ENCODE results near the gene CFAP77.

The CFAP77 gene

DNA sequence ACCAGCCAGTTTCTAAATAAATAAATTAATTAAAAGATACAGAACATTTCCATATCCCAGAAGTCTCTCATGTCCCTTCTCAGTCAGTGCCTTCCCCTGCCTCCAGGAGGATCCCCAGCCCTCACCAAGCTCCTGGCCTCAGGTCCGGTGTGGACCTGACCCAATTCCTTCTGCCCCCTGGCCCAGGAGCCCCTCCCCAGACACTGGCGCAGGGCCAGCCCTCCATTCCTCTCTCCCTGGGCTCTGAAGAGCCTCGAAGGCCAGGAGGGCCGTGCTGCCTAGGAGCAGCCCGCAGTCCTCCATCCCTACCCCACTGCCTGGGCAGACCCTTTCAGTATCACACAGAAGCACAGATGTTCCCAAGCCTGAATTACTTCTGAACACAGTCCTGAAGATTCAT is 110.6 kb downstream of the CFAP77 start:
- DNase-seq = no peak

DNA sequence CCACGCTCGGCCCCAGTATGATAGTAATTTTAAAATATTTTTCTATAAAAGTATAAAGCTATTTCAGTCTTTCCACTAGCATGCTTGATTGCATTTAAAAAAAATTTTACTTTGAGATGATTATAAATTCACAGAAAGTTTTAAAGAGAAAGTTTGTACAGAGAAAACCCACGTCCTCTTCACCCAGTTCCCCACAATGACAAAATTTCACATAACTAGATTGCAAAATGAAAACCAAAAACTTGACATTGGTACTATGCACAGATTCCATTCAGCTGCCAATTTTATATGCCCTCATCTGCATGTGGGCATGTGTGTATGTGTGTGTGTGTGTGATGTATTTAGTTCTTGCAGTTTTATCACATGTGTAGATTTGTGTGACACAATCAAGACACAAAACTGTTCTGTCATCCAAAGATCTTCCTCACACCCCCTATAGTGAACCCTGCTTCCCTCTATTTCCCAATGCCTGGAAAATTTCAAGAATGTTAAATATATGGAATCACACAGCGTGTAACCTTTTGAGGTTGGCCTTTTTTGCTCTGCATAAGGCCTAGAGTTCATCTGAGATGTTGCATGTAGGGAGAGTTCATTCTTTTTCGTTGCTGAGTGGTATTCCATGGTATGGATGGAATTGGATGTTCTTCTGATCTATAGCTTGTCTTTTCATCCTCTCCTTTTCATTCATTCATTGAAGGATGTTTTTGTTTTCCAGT is 115.5 kb downstream of the CFAP77 start:
- no peak for DNase-seq

DNA sequence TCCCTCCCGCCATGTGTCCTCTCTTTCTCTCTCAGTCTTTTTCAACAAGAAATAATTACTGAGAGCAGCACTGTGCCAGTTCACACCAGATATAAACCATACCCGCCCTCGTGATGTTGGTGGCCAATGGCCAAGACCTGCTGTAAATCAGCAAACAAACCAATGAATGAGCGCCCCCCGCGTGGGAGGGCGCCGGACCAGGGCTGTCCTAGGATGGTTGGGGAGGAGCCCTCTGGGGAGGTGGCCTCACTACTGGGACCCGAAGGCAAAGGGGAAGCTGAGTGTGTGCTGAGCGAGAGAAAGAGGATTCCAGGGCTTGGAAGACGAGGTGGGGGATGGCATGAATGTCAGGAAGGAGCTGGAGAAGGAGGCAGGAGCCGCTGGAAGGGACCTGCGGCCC is 121.2 kb downstream of the CFAP77 start:
- DNase-seq = no peak

DNA sequence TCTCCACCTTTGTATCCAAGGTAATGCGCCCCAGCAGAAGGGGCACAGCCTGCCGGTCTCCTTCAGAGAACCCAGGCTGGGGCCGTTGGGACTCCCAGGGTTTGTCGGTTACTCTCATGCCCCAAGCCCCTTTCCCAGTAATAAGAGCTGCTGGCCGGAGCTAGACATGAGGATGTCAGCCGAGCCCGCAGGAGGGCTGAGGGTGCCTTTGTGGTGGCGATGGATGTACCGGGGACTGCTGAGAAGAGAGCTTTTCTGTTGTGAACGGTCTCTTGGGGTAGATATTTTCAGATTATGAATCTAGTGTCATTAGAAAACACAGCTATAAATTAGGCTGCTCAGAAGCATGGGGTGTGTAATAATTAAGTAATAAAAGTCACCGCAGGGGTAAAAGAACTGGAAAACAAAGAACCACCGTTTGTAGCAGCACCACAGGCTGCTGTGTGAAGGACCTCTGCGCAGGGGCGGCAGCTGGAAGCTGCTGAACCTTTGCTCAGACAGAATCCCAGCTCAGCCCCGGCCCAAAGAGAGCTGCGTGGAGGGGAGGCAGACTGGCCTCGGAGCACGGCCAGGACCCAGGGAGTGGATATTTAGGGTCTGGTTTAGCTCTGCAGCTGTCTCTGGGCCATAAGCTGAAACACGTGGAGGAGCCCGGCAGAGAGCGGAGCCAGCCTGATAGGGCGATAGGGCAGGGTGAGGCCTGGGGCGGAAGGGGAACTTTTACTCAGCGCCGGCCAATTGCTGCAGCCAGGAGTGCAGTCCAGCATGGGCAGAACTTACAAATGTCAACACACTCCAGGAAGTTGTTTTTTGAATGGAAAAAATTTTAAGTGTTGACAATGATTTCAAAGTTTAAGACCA is 121.9 kb downstream of the CFAP77 start:
- no peak for DNase-seq

DNA sequence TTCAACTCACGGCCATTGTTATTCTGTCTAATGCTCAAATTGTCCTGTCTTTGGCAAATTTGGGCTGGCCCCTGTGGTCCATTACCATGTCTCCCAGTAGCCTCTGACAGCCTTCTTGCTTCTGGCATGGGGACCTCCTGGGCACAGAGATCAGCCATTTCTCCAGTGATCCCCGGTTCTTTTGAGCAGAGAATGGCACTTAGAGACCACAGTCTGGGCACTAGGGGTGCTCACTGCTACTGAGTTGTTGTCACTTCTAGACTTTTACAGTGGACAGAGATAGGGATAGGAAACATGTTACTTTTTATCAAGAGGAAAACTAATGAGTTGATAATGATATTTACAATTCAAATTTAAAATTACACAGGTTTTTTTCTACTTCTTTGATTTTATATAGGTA is 124.8 kb downstream of the CFAP77 start:
- no peak for DNase-seq

DNA sequence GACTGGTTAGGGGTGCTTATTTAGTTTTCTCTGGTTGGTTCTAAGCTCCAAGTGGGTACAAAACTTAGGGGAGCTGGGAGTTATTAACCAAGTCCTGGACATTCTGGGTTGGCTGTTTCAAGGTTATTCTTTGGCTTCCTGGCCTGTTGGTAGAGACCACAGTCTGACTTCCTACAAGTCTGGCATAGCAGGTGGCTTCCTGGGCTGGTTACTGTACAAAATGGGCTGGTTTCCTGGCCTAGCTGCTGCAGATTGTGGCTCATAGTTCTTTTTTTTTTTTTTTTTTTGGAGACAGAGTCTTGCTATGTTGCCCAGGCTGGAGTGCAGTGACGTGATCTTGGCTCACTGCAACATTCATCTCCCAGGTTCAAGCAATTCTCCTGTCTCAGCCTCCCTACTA is 126.1 kb downstream of the CFAP77 start:
- DNase-seq = no peak

DNA sequence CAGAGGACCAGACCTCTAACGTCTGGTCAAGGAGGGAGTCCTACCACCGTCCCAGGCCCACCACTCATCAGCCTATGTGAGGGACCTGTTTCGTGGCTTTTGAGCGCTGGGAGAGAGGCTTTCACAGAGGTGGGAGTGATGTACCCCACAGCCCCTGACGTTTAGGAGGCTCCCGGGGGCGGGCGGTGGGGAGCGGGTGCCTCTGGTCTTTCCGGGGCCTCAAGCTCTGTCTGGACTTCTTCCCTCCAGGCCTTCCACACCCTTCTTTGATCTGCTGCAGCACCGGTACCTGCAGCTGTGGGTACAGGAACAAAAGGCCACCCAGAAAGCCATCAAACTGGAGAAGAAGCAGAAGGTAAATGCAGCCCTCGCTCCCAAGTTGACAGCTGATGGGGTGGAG is 127.3 kb downstream of the CFAP77 start:
- no peak for DNase-seq

DNA sequence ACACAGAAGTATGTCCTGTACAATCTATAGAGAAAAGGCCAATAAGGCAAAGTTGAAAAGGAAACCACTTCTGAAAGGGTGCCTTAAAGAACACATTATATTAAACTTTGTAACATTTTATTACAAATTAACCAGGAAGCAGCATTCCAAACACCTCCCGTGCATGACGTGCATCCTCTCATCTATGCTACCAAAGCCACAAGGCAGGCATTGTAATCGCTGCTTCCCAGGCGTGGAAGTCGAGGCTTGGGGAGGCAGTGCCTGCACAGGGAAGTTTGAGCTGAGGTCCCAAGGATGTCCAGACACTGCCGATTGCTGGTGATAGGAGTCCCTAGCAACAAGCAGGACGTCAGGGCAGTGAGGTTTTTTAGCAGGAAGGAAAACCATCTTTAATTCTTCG is 128.1 kb downstream of the CFAP77 start:
- DNase-seq = no peak

DNA sequence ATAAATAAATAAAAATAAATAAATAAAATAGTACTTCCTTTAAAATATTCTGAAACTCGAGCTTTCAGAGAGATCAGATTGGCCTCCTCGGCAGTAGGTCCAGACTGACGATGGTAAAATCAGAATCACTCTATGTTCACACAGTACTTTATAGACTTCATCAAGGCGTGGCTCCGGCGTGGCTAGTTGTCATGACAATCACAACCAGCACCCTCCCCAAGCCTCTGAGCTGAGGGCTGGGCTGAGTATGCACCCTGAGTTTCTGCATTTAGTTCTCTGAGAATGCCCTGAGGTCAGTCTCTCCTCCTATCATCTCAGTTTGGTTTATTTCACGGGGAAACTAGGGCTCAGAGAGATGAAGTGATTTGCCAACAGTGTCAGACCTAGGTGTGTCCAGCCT is 129.1 kb downstream of the CFAP77 start:
- DNase-seq = no peak

DNA sequence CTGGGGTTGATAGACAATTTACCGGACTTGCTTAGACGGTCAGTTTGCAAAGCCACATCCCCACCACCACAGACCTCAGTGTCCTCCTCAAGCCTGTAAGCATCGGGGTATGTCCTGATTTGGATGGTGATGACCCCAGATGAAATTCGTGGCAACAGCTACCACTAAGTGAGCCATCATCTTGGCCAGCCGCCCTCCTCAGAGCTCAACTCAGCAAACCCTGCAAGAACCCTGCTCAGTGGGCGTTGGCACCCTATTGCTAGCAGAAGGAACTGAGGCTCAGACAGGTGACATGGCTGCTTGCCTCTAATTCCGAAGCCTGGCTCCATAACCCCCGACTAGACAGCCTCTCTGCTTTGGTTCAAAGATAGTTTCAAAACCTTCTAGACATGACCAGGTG is 131.0 kb downstream of the CFAP77 start:
- DNase-seq = no peak

DNA sequence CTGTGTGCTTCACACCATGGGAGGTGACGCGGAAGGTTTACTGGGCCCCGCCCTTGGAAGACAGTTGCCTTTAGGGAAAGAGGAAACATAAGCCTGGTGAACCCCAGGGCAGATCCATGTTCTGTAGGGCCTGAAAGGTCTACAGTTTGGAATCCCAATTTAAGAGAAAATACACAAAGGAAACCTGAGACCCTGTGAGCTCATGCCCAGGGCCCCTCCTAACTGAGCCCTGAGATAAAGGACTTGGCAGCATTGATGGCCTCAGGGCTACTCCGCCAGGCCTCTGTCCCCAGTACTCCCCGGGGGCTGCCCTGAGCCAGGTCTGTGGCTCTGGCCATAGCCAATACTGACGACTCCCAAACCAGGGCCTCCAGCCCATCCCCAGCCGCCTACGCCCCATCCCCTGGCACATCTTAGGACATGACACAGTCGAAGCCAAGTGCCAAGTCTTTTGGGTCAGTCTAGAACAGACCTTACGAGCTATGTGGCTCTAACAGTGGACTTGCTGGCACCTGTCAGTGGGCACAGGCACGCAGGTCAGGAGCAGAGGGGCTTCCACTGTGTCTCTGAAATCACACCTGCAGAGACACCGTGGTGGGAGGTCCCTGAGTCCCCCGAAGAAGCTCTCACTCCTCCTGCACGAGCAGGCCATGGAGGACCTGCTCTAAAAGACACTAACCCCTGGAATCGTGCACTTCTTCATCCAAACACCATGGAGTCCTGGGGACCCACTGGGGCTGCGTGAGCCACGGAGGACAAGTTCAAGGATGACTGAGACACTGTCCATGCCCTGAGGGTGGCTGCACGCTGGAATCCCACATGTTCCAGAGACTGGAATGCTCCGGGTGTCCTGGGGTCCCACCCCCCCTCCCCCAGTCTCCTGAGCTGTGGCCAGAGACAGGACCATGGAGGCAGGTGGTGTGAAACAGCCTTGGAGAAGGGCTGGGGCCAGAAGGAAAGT is 132.1 kb downstream of the CFAP77 start:
- DNase-seq = no peak

DNA sequence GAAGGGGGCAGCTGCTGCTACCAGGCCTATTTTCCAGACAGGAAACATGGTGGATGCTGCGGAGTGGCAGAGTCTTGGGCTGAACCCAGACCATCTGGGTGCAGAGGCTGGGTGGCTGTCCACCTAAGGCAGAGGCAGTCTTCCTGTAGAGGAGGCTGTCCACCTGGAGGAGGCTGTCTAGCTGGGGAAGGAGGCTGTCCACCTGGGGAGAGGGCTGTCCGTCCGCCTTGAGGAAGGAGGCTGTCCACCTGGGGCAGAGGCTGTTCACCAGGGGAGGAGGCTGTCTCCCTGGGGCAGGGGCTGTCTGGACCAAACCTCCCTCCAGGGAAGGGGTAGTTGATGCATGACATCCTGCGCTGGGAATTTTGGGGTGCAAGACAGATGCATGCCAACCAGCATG is 133.2 kb downstream of the CFAP77 start:
- DNase-seq = no peak

DNA sequence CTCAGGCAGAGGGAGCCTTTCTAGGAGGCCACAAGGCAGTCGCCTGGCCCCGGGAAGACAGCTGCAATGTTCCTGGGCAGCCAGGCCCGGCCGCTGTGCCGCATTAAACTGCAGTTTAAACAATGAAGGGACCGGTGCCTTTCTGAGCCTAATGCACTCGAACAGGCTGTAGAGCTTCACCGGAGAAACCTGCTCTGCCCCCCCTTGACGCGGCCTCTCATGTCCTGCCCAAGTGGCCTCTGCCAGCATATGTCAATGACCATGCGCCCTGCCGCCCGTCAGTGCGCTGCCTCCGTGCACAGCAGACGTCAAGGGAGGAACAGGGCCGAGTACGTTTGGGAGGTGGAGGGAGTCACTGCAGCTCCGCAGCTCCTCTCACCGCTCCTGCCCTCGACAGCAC is 133.9 kb downstream of the CFAP77 start:
- DNase-seq = no peak

DNA sequence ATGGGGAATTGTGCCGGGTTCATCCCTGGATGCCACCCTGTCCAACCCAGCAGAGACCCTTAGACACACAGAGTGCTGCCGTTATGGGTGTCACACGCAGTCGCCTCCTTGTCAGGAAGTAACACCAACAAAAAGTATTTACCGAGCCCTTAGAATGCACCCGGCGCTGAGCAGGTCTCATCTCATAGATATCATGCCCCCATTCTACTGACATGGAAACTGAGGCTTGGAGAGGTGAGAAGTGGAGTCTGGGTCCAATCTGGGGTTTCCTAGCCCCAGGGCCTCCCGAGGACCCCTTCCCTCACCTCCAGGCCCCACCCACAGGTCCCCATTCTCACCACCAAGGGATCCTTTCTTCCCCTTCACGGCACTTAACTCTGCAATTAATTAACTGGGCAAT is 135.6 kb downstream of the CFAP77 start:
- DNase-seq = no peak

DNA sequence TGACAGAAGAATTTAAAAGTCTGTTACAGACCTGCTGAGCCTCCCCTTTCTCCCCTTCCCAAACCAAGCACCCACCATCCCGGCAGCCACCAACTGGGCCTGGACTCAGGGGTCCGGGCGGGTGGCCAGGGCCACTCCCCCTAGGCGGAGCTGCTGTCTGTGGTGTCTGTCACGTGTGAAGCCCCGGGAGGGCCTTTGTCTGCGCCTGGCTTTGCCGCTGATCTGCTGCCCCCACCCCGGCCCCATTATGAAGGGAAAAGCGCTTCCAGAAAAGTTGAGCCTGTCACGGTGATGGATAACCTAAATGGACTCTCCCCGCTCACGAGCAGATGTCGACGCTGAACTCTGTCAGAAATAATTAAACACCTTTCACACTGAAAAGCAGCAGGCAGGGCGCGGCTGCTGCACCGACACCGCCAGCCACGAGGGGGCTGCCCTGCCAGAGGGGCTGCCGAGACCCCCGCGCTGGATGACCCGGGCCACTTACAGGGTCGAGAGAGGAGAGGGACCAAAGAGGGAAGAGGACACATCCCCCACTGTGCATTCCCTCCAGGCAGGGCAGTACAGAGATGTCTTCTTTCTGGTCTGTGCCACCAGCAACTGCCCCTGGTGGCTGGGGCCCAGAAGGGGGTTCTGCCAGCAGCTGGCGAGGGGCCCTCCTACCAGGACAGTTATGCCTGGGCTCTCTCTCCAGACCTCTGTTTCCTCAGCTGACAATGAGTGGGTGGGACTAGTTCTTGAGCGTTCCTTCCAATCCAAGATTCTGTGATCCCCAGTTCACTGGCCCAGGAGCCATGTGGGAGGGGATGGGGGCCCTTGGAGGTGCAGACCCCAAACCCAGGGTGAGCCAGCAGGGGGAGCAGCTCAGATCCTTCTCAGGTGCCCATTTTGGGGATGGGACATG is 136.4 kb downstream of the CFAP77 start:
- no peak for DNase-seq

DNA sequence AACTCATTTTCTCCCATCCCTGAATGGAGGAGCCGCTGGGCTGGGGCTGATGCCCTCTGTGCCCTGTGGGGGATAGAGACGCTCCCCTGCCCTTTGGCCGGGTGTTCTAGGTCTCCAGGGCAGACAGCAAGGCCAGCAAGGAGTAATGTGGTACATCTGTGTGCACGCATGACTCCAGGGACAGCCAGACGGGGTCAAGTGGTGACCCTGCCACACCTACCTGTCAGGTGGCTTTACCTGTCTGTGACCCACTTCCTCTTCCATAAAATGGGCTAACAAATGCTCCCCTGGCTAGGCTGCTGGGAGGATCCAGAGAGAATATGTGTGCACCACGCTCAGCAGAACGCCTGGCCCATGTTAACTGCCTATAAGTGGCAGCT is 137.0 kb downstream of the CFAP77 start:
- DNase-seq = no peak

DNA sequence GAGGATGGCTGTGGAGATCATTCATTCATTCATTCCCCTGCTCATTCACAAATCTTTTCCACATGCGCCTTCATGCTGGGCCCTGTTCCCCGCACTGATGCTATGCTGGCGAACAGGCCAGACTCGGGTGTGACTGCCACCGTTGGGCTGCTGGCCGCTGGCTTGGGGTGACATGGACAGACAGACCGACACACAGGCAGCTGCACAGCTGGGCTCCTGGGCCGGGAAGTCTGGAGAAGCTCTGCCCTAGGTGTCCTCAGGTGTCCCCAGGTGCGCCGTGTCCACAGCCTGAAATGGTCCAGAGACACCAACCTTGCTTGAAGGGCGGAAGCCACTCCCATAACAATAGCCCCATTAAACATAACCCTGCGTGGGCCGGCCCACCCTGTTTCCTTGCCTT is 137.4 kb downstream of the CFAP77 start:
- no peak for DNase-seq

DNA sequence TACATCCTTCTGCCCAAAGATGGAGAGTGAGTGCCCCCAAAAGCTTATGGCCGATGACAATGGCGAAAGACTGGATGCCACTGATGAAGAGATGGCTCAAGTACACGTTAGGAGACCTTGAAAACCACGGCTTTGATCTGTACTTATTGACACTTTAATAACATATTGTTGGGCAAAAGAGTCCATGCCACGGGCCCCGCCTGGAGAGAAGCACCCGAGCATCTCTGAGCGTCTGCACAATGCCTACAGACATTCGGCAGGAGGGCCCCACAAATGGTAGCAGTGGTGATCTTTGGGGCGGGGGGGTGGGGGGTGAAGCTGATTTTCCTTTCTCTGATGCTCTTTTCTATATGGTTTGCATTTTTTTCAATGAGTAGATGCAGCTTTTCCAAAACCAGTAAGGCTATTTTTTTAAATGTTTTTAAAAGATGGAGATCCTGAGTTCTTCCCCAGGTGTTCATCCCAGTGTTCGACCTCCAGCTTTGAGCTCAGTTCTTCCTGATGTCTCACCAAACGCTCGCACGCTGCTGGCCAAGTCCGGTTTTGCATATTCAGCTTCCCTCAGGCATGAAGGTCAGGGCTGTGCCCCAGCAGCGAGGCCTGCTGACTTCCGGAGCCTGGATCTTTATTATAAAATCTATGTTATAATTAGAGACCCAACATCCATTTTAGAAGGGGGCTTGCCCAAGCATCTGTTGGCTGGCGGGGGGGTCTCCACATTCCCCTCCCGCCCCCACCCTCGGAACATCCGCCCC is 138.1 kb downstream of the CFAP77 start:
- no peak for DNase-seq

DNA sequence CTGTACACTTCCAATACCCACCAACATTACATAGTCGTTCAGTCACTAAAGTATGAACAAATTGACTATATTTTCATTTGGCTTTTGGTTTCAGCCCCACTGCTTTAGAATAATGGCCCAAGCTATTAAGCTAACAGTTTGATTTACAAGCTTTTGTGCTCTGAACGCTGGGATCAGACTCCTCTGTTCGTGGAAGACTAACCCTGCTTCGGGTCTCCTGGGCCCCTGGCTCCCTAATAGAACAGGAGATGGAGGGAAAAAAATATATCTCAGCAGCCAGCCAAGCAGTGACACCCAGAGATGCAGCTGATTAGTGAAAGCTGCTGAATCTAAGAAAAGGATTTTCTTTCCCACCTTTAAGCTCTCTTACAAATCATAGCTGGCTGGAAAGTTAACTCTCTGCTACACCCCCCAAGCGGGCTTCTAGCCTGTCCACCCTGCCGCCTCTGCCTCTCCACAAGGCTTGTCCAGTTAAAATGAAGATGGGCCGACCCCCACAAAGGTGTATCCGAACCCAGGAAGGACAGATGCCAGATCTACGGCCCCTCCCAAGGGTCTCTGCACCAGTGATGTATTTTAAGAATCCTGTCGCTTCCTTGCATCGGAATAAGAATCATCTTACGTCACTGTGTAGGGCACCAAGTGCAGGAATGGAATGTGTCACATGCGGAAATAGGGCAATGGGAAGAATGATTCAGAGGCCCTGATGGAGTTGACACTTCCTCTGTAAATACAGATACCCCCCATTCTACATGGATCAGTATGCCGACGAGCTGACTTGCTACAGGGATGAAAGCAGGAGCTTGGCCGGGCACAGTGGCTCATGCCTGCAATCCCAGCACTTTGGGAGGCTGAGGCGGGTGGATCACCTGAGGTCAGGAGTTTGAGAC is 139.0 kb downstream of the CFAP77 start:
- DNase-seq = no peak

DNA sequence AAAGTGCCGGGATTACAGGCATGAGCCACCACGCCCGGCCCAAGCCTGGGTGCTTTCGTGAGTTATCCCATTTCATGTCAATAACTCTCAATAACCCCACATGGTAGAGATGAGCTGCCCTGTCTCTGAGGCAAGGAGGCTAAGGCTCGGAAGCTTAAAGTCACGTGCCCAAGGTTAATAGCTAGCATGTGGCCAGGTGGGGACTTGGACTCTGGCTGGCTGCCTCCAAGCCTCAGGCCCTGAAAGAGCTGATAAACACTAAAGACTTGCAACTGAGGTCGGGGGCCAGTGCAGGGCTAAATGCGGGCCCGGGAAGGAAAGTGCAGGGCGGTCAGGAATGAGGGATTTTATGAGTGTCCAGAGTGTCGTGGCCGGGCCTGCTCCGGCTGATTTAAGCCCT is 141.5 kb downstream of the CFAP77 start:
- no peak for DNase-seq

DNA sequence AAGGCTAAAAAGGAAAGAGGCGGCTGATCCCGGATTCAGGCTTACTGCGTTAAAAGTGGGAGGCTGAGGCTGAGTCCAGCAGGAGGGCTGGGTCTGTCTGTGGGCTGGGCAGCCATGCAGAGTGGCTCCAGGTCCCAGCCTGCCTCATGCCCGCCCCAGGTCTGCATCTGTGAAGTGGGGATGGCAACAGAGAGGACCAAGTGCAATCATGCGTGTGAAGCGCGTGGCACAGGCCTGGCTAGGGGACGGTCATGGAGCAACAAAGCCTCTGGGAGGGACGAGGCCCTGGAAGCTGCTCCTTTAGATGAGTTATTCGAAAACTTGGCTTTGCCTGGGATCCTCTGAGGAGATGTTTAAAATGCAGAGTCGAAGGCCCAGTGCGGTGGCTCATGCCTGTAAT is 142.0 kb downstream of the CFAP77 start:
- no peak for DNase-seq

All from stimulated activated naive CD4-positive, alpha-beta T cell treated with Interleukin-2 at 50 U/mL for 16 hours (primary cell).